Liver (tissue), 2 donors: ENCODE results near the gene DCHS2.

Source experiments
- FOXA2 ChIP-seq: IDR thresholded peaks from 2 replicates; pipeline ENCODE4 v1.6.1; 2016; ENCODE audit warnings: antibody characterized with exemption
- TF ChIP-seq, protein P1 (sequence below): fragments of 150-350 bp; IDR thresholded peaks from 2 replicates; pipeline ENCODE4 v1.5.1; 2017; ENCODE audit warnings: improper control_type of control experiment, low read depth, low read length; ENCODE audit not compliant: missing input control
- donor health status: healthy.

DNA sequence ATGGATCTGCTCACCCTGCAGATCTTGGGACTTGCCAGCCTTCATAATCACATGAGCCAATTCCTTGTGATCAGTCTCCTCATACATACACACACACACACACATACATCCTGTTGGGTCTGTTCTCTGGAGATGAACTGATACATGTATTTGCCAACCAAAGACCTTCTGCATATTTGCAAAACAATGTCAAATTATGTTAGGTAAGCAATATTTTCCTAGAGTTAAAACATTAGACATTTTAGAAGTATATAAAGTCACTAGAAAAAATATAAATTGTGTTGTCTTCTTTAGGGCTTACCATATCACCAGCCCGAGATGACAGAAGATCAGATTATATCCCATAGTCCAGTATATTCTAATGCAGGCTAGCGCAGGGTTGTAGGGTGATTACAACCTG lies 156.0 kb downstream of the DCHS2 start:
- no peak for TF ChIP-seq FOXA2
- TF ChIP-seq, protein P1, sequence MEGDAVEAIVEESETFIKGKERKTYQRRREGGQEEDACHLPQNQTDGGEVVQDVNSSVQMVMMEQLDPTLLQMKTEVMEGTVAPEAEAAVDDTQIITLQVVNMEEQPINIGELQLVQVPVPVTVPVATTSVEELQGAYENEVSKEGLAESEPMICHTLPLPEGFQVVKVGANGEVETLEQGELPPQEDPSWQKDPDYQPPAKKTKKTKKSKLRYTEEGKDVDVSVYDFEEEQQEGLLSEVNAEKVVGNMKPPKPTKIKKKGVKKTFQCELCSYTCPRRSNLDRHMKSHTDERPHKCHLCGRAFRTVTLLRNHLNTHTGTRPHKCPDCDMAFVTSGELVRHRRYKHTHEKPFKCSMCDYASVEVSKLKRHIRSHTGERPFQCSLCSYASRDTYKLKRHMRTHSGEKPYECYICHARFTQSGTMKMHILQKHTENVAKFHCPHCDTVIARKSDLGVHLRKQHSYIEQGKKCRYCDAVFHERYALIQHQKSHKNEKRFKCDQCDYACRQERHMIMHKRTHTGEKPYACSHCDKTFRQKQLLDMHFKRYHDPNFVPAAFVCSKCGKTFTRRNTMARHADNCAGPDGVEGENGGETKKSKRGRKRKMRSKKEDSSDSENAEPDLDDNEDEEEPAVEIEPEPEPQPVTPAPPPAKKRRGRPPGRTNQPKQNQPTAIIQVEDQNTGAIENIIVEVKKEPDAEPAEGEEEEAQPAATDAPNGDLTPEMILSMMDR: no peak
